Mesenteric fat pad (tissue), 1 donor: Measurements from ENCODE around the gene TGIF1. TPM values are rescaled to one million over a fixed set of nuclear protein-coding genes. Genes with fewer than 3 reads are reported as not detected.

Source experiments
- DNase-seq: peaks from one replicate; pipeline ENCODE4 v3.0.0-alpha.2; 2020; ENCODE audit warnings: low spot score
- total RNA-seq: library from RNA; stranded (reverse); fragmentation: NEBNext Ultra II Directional; extraction: Animal tissue kit (Norgen Biotek cat#: 25700); gene quantifications from one replicate; pipeline ENCODE4 v1.2.1, GENCODE V29; 2021
- donor health status: DM: yes; HTN: yes; CAD: no.

Gene TGIF1
- total RNA-seq, 1 donor from 2014 or later: 59.3 TPM

- no peak for DNase-seq
These were observed 22.0 kb upstream of the TGIF1 start for GRCh38 chr18:3427944-3428343.

- no peak for DNase-seq
These were observed 20.9 kb upstream of the TGIF1 start for GRCh38 chr18:3429121-3429520.

- no peak for DNase-seq
These were observed 15.3 kb upstream of the TGIF1 start for GRCh38 chr18:3434685-3435084.

GRCh38 chr18:3440341-3440740 lies 9.6 kb upstream of the TGIF1 start:
- no peak for DNase-seq

GRCh38 chr18:3441290-3441689 lies 8.7 kb upstream of the TGIF1 start:
- no peak for DNase-seq

GRCh38 chr18:3442919-3443318 lies 7.1 kb upstream of the TGIF1 start:
- DNase-seq: no peak

- no peak for DNase-seq
These were observed 5.7 kb upstream of the TGIF1 start for GRCh38 chr18:3444296-3444695.

- DNase-seq: no peak
These were observed 5.0 kb upstream of the TGIF1 start for GRCh38 chr18:3444954-3445353.

- no peak for DNase-seq
These were observed 2.7 kb upstream of the TGIF1 start for GRCh38 chr18:3447068-3447894.

- DNase-seq: peak; percentile 96
These were observed 1.8 kb upstream of the TGIF1 start for GRCh38 chr18:3447895-3448837.

GRCh38 chr18:3448838-3449511 lies 997 bp upstream of the TGIF1 start:
- DNase-seq: peak; percentile 96

- no peak for DNase-seq
These were observed 410 bp upstream of the TGIF1 start for GRCh38 chr18:3449512-3450011.

GRCh38 chr18:3450799-3451182 lies 819 bp downstream of the TGIF1 start:
- no peak for DNase-seq

GRCh38 chr18:3451183-3451988 lies 1.4 kb downstream of the TGIF1 start:
- peak; percentile 97 for DNase-seq

GRCh38 chr18:3451989-3452749 lies 2.2 kb downstream of the TGIF1 start:
- no peak for DNase-seq

GRCh38 chr18:3452750-3453539 lies 3.0 kb downstream of the TGIF1 start:
- no peak for DNase-seq

- DNase-seq: no peak
These were observed 3.8 kb downstream of the TGIF1 start for GRCh38 chr18:3453540-3454364.
